ENCODE measurements around the gene INPP4B. TPM values are rescaled to one million over a fixed set of nuclear protein-coding genes. Genes with fewer than 3 reads are reported as not detected.

The INPP4B gene
- total RNA-seq, 1 donor from 2014 or later = 12.0 TPM

DNA sequence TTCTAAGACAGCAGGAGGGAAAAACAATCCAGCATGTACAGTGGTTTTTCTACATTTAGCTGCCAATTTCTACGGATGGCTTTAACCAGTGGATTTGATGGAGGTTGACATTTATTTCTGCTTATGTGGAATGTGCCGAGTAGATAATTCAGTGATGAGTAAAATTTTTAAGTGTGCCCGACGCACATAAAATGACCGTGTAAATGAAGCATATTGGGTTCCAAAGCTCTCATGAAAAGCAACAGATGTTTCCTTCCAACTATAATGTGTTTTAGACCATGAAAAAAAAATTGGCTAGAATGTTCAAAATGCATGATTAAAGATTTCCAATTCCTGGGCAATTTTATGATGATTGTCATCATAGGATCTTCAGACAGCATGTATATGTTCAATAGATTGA is 14.1 kb downstream of the INPP4B start:
- DNase-seq (ENCODE audit: low read depth) = no peak
- TF ChIP-seq, protein P1, sequence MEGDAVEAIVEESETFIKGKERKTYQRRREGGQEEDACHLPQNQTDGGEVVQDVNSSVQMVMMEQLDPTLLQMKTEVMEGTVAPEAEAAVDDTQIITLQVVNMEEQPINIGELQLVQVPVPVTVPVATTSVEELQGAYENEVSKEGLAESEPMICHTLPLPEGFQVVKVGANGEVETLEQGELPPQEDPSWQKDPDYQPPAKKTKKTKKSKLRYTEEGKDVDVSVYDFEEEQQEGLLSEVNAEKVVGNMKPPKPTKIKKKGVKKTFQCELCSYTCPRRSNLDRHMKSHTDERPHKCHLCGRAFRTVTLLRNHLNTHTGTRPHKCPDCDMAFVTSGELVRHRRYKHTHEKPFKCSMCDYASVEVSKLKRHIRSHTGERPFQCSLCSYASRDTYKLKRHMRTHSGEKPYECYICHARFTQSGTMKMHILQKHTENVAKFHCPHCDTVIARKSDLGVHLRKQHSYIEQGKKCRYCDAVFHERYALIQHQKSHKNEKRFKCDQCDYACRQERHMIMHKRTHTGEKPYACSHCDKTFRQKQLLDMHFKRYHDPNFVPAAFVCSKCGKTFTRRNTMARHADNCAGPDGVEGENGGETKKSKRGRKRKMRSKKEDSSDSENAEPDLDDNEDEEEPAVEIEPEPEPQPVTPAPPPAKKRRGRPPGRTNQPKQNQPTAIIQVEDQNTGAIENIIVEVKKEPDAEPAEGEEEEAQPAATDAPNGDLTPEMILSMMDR (conservative IDR thresholded peaks at IDR 0.05; ENCODE audit: low read depth, low read length) = no peak
- no peak overlapping the region for H3K4me3 ChIP-seq (ENCODE audit: low read depth, low read length)

DNA sequence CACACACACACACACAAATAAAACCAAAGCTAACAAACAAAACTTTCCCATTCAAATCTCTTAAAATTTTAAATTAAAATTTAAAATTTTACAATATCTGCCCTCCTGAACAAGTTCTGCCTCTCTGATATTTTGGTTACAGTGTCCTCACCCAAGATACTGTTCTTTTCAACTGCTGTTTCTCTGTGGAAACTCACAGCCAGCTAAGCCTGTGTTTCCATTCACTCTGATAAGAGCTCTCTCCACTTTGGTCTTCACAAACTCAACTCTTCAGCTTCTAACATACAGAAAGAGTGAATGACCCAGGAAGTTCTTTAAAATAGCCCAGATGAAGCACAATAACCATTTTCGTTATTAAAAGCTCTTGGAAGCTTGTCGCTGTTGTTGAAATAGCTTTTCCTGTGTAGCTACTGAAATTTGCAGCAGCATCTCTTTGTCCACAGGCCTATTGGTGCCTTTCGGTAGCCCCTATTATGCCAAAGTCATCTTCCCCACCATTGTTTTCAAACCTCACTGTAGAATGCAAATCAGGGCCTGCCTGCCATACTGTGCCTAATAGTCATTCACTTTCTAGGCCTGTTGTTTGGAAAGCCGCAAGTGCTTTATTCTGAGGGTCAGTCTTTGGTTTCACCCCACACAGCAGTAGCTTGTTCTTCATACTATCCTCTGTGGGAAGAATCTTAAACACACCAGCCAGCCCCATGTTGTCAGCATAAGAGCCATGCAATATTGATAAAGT is 19.4 kb downstream of the INPP4B start:
- DNase-seq (ENCODE audit: low read depth) = no peak
- TF ChIP-seq, protein P1 (conservative IDR thresholded peaks at IDR 0.05; ENCODE audit: low read depth, low read length) = no peak
- H3K4me3 ChIP-seq (ENCODE audit: low read depth, low read length) = no peak overlapping the region

DNA sequence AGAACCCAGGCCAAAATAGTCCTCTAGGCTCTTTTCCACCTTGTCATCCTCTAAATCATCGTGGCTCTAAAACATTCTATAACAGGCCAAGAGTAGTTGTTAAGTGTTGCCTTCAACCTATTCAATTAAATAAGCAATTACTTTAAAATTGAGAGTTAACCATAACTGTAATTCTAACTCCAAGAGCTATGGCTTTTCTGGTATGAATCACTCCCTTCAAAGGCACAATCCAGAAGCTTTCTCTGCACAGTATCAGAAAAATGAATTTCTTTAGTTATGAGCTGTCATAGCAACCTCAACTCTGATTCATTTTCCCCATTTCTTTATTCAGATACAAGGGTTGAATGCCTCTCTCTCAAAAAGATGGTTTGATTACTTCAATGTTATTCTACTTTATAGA is 21.7 kb downstream of the INPP4B start:
- TF ChIP-seq, protein P1 (conservative IDR thresholded peaks at IDR 0.05; ENCODE audit: low read depth, low read length) = no peak
- no peak overlapping the region for H3K4me3 ChIP-seq (ENCODE audit: low read depth, low read length)
- no peak for DNase-seq (ENCODE audit: low read depth)

GRCh38 chr4:142823796-142824195 is 22.3 kb downstream of the INPP4B start:
- no peak for DNase-seq (ENCODE audit: low read depth)
- no peak overlapping the region for H3K4me3 ChIP-seq (ENCODE audit: low read depth, low read length)
- TF ChIP-seq, protein P1 (conservative IDR thresholded peaks at IDR 0.05; ENCODE audit: low read depth, low read length) = no peak

- DNase-seq (ENCODE audit: low read depth) = no peak
- H3K4me3 ChIP-seq (ENCODE audit: low read depth, low read length) = no peak overlapping the region
- TF ChIP-seq, protein P1 (conservative IDR thresholded peaks at IDR 0.05; ENCODE audit: low read depth, low read length) = no peak
Measured at GRCh38 chr4:142818476-142818875, 27.6 kb downstream of the INPP4B start.

DNA sequence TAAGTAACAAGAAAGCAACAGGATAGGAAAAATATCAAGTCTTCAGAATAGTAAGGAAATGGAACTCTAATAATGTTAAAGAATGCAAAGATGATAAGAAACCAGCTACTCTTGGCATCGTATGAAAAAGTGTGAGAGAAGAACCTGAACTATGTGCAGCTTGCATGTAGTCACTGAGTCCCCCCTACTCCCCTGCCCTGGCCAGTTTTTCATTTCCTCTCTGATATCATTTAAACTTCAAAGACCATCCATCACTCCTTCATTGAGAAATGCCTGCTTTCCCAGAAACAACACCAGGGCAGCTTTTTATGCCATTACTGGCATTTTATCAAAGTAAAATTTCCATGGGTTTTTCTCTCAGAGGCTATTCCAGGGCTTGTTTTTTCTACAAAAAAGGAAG is 28.1 kb downstream of the INPP4B start:
- TF ChIP-seq, protein P1 (conservative IDR thresholded peaks at IDR 0.05; ENCODE audit: low read depth, low read length) = no peak
- DNase-seq (ENCODE audit: low read depth) = no peak
- no peak overlapping the region for H3K4me3 ChIP-seq (ENCODE audit: low read depth, low read length)

- H3K4me3 ChIP-seq (ENCODE audit: low read depth, low read length) = no peak overlapping the region
- TF ChIP-seq, protein P1 (conservative IDR thresholded peaks at IDR 0.05; ENCODE audit: low read depth, low read length) = no peak
- DNase-seq (ENCODE audit: low read depth) = peak; percentile 69
Measured at GRCh38 chr4:142817442-142817841, 28.7 kb downstream of the INPP4B start.

Measured in epithelial cell of proximal tubule (primary cell).